CD4-positive, alpha-beta T cell (primary cell): Measurements from ENCODE around the gene KCNK13. TPM values are rescaled to one million over a fixed set of nuclear protein-coding genes. Genes with fewer than 3 reads are reported as not detected.
"Not testable (repeated sequence)": the region's sequence is repeated elsewhere in the genome, so short reads cannot be mapped to it uniquely, and the experiment has no call there.

Experiments used
- ATAC-seq: fragments of 200-7000 bp; cut with Tn5 transposase; one replicate; pipeline ENCODE4 v1.10.0; 2022; ENCODE audit warnings: mild to moderate bottlenecking; ENCODE audit not compliant: poor library complexity
- CTCF ChIA-PET: fragments of 350-600 bp; sonication (Branson Sonifier 250); formaldehyde crosslinking; loops from one replicate; lab custom pipeline; 2021; ENCODE audit warnings: antibody characterized with exemption, inconsistent platforms; lab: Charles Lee
- POLR2A ChIA-PET: fragments of 350-600 bp; sonication (Branson Sonifier 250); formaldehyde crosslinking; loops from one replicate; lab custom pipeline; 2021; ENCODE audit warnings: antibody characterized with exemption, inconsistent platforms; lab: Charles Lee
- DNase-seq, 14 experiments: peaks; one replicate each; pipeline ENCODE4 v3.0.0-alpha.2; 2013 to 2020; ENCODE audit warnings: mixed read lengths in 2 of 14
- H3K27ac ChIP-seq, 2 donors: one replicate each; pipeline versions ENCODE4 v1.5.1 to v1.7.0; 2013; ENCODE audit warnings: low read length in 2 of 2, low read depth in 1 of 2, mild to moderate bottlenecking in 1 of 2
- H3K27me3 ChIP-seq, 2 experiments: 1 replicate in 1 of 2; 2 replicates in 1 of 2; pipeline versions ENCODE4 v1.6.1 to v1.7.0; 2013; ENCODE audit warnings: low read length in 2 of 2, control low read depth in 1 of 2, mild to moderate bottlenecking in 1 of 2, moderate library complexity in 1 of 2; ENCODE audit not compliant: insufficient read depth in 2 of 2, control insufficient read depth in 1 of 2
- H3K36me3 ChIP-seq: one replicate; pipeline ENCODE4 v1.6.1; 2013; ENCODE audit warnings: low read length, control low read depth; ENCODE audit not compliant: insufficient read depth
- H3K4me1 ChIP-seq: one replicate; pipeline ENCODE4 v1.6.1; 2013; ENCODE audit warnings: low read length, control low read depth; ENCODE audit not compliant: insufficient read depth
- H3K4me3 ChIP-seq: one replicate; pipeline ENCODE4 v1.5.1; 2013; ENCODE audit warnings: mild to moderate bottlenecking, low read length, moderate library complexity
- H3K9me3 ChIP-seq, 2 experiments: 1 replicate in 1 of 2; 2 replicates in 1 of 2; pipeline versions ENCODE4 v1.6.1 to v1.7.0; 2013; ENCODE audit warnings: low read length in 2 of 2, mild to moderate bottlenecking in 2 of 2, control low read depth in 1 of 2, moderate library complexity in 1 of 2; ENCODE audit not compliant: control insufficient read depth in 1 of 2, insufficient read depth in 1 of 2
- H3K27ac Mint-ChIP-seq: one replicate; pipeline ENCODE4 v1.8.0; 2020; ENCODE audit warnings: mixed read lengths
- H3K27me3 Mint-ChIP-seq: one replicate; pipeline ENCODE4 v1.8.0; 2021; ENCODE audit warnings: mixed read lengths
- H3K36me3 Mint-ChIP-seq: one replicate; pipeline ENCODE4 v1.8.0; 2021; ENCODE audit warnings: low read depth, mixed read lengths
- H3K4me1 Mint-ChIP-seq: one replicate; pipeline ENCODE4 v1.8.0; 2021; ENCODE audit warnings: low read depth, mixed read lengths
- H3K4me3 Mint-ChIP-seq: one replicate; pipeline ENCODE4 v1.8.0; 2020; ENCODE audit warnings: mild to moderate bottlenecking, mixed read lengths
- H3K9me3 Mint-ChIP-seq: one replicate; pipeline ENCODE4 v1.8.0; 2020; ENCODE audit warnings: mixed read lengths
- CTCF ChIP-seq: fragments of 200-600 bp; IDR thresholded peaks from one replicate; pipeline ENCODE4 v1.8.0; 2022; ENCODE audit warnings: antibody characterized with exemption, mild to moderate bottlenecking
- intact Hi-C, 2 experiments: fragments of 100-400 bp; cut with DNase I in 1 of 2; cut with micrococcal nuclease in 1 of 2; formaldehyde crosslinking; loops; one replicate each; pipeline versions ENCODE4 v1.15.1 to v1.9.0; 2023 to 2025; cut with DNase I, micrococcal nuclease
- total RNA-seq, 174 experiments: library from RNA in 2 of 174; stranded (reverse) in 2 of 174; gene quantifications; one replicate each; pipeline ENCODE4 v1.2.3 and lab custom pipeline; 2021 to 2026

Gene KCNK13
- total RNA-seq, 2 experiments from 2014 or later = not detected

GRCh38 chr14:90023176-90023896, 38.5 kb upstream of the KCNK13 start:
- peaks cover 94% of the 10 kb centered on the region for H3K36me3 Mint-ChIP-seq
- Histone ChIP-seq H3K4me3 (no peak overlapping the region), H3K27me3 (no peaks in the 10 kb centered on the region), H3K27ac (no peak overlapping the region), H3K4me1 (no peaks in the 10 kb centered on the region), H3K36me3 (peaks cover 78% of the 10 kb centered on the region), H3K9me3 (no peaks in the 10 kb centered on the region)
- POLR2A ChIA-PET = no interaction called here
- CTCF ChIA-PET = no interaction called here
- DNase-seq (no peak), ATAC-seq (no peak)
- no peaks in the 10 kb centered on the region for H3K9me3 Mint-ChIP-seq
- intact Hi-C loops = no loop called here
- H3K27me3 Mint-ChIP-seq = no peaks in the 10 kb centered on the region
- H3K4me1 Mint-ChIP-seq = peaks cover 4% of the 10 kb centered on the region
- TF ChIP-seq CTCF = no peak
- H3K27ac Mint-ChIP-seq = no peak overlapping the region
- no peak overlapping the region for H3K4me3 Mint-ChIP-seq

GRCh38 chr14:90024910-90025309, 36.9 kb upstream of the KCNK13 start:
- Mint-ChIP-seq H3K27me3 (no peaks in the 10 kb centered on the region), H3K4me3 (no peak overlapping the region), H3K27ac (no peak overlapping the region), H3K9me3 (no peaks in the 10 kb centered on the region), H3K4me1 (peaks cover 4% of the 10 kb centered on the region), H3K36me3 (peaks cover 86% of the 10 kb centered on the region)
- ChIA-PET CTCF (no interaction called here), POLR2A (no interaction called here)
- no peaks in the 10 kb centered on the region for H3K9me3 ChIP-seq
- no peak for TF ChIP-seq CTCF
- no peaks in the 10 kb centered on the region for H3K4me1 ChIP-seq
- DNase-seq (no peak), ATAC-seq (no peak)
- peaks cover 64% of the 10 kb centered on the region for H3K36me3 ChIP-seq
- no peak overlapping the region for H3K27ac ChIP-seq
- H3K27me3 ChIP-seq = no peaks in the 10 kb centered on the region
- H3K4me3 ChIP-seq = no peak overlapping the region
- intact Hi-C loops = no loop called here

GRCh38 chr14:90026608-90027007, 35.2 kb upstream of the KCNK13 start:
- peaks cover 83% of the 10 kb centered on the region for H3K36me3 Mint-ChIP-seq
- H3K4me1 Mint-ChIP-seq, intact Hi-C loops, H3K4me1 ChIP-seq, ATAC-seq, H3K27me3 ChIP-seq, CTCF ChIA-PET, H3K4me3 ChIP-seq, H3K27ac ChIP-seq, H3K27me3 Mint-ChIP-seq, H3K9me3 ChIP-seq, H3K27ac Mint-ChIP-seq, H3K9me3 Mint-ChIP-seq, DNase-seq, H3K4me3 Mint-ChIP-seq, POLR2A ChIA-PET: not testable (repeated sequence)
- peaks cover 62% of the 10 kb centered on the region for H3K36me3 ChIP-seq

- Mint-ChIP-seq H3K27ac (no peak overlapping the region), H3K36me3 (peaks cover 83% of the 10 kb centered on the region), H3K4me3 (no peak overlapping the region), H3K9me3 (no peaks in the 10 kb centered on the region), H3K4me1 (no peaks in the 10 kb centered on the region), H3K27me3 (no peaks in the 10 kb centered on the region)
- no peak for ATAC-seq
- CTCF ChIA-PET = no interaction called here
- Histone ChIP-seq H3K9me3 (no peaks in the 10 kb centered on the region), H3K4me3 (no peak overlapping the region), H3K27ac (no peak overlapping the region), H3K36me3 (peaks cover 63% of the 10 kb centered on the region), H3K4me1 (no peaks in the 10 kb centered on the region), H3K27me3 (no peaks in the 10 kb centered on the region)
- POLR2A ChIA-PET = no interaction called here
- intact Hi-C loops = no loop called here
- TF ChIP-seq CTCF = no peak
- DNase-seq = no peak
Observed at GRCh38 chr14:90027842-90028241, 34.0 kb upstream of the KCNK13 start.
